Smooth muscle cell (in vitro differentiated cells): ENCODE results near the gene GRID1. TPM values are rescaled to one million over a fixed set of nuclear protein-coding genes. Genes with fewer than 3 reads are reported as not detected.

Source experiments
- DNase-seq: peaks from one replicate; lab custom pipeline; 2025; ENCODE audit not compliant: unreplicated experiment; lab: John Stamatoyannopoulos, UW
- H2AFZ ChIP-seq: fragments of 200-600 bp; sonication (generic); 2 replicates; pipeline ENCODE4 v1.6.0; 2016; ENCODE audit warnings: antibody characterized with exemption, low read depth, mild to moderate bottlenecking
- H3F3A ChIP-seq: fragments of 200-600 bp; sonication (generic); 2 replicates; pipeline ENCODE4 v1.6.0; 2017; ENCODE audit warnings: antibody characterized with exemption, low read depth
- H3K27ac ChIP-seq: fragments of 200-600 bp; sonication (generic); 2 replicates; pipeline ENCODE4 v1.5.1; 2016; ENCODE audit warnings: low read depth, mild to moderate bottlenecking
- H3K27me3 ChIP-seq: fragments of 200-600 bp; sonication (generic); 2 replicates; pipeline ENCODE4 v1.6.1; 2016; ENCODE audit warnings: low read depth, mild to moderate bottlenecking
- H3K36me3 ChIP-seq: fragments of 200-600 bp; sonication (generic); 2 replicates; pipeline ENCODE4 v1.5.1; 2016; ENCODE audit warnings: low read depth
- H3K4me1 ChIP-seq: fragments of 200-600 bp; sonication (generic); 2 replicates; pipeline ENCODE4 v1.5.1; 2016; ENCODE audit warnings: low read depth
- H3K4me2 ChIP-seq: fragments of 200-600 bp; sonication (generic); 2 replicates; pipeline ENCODE4 v1.6.0; 2016; ENCODE audit warnings: mild to moderate bottlenecking
- H3K4me3 ChIP-seq: fragments of 200-600 bp; sonication (generic); 2 replicates; pipeline ENCODE4 v1.5.1; 2016; ENCODE audit warnings: mild to moderate bottlenecking
- H3K79me2 ChIP-seq: fragments of 200-600 bp; sonication (generic); 2 replicates; pipeline ENCODE4 v1.6.0; 2016; ENCODE audit warnings: low read depth, mild to moderate bottlenecking
- H3K9ac ChIP-seq: fragments of 200-600 bp; sonication (generic); 2 replicates; pipeline ENCODE4 v1.6.0; 2016; ENCODE audit warnings: low read depth
- H3K9me3 ChIP-seq: fragments of 200-600 bp; sonication (generic); replicated peaks from 2 replicates; pipeline ENCODE4 v1.5.1; 2016; ENCODE audit warnings: low read depth
- H4K20me1 ChIP-seq: fragments of 200-600 bp; sonication (generic); 2 replicates; pipeline ENCODE4 v1.6.0; 2016; ENCODE audit warnings: low read depth
- CTCF ChIP-seq: fragments of 200-600 bp; sonication (generic); IDR thresholded peaks from 2 replicates; pipeline ENCODE4 v1.5.1; 2017; ENCODE audit warnings: borderline replicate concordance, mild to moderate bottlenecking, antibody characterized with exemption; ENCODE audit not compliant: insufficient read depth, poor library complexity, severe bottlenecking
- WGBS: methylation state at CpG from one replicate; pipeline ENCODE4 v1.1.7; 2016; ENCODE audit warnings: low lambda C conversion rate; 5-methylcytosine and 5-hydroxymethylcytosine counted together
- polyA plus RNA-seq: library from polyadenylated mRNA; unstranded; fragments of >200 nt; fragmentation: Nextera tagmentation; extraction: Ambion mirVana; gene quantifications from 2 replicates; pipeline ENCODE4 v1.2.1, GENCODE V29; 2016
- total RNA-seq: library from RNA; depleted of rRNA; stranded (reverse); fragments of >200 nt; gene quantifications from 2 replicates; pipeline ENCODE4 v1.2.3, GENCODE V29; 2014

GRID1 gene
- total and polyA plus RNA-seq, 2 experiments from 2014 or later = 4.4 to 7.4 TPM

DNA sequence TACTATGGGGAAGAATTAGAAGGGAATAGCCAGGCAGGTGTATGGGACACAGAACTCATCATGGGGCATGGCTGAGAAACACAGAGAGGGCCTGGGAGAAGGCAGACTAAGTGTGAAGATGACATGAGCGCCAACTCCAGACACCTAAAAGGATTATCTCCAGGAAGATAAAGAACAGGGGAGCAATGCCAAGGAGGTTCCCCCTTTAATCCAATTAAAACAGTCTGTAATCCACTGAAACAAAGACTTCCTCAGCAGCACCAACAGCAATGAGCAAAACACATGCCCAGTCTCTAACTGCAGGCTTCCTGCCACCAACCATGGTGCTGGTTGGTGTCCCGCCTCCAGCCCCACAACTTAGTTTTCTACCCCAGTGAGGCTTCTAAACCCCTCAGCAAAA, 108.9 kb downstream of the GRID1 start:
- Histone ChIP-seq H3K9ac (no peak overlapping the region), H3F3A (no peaks in the 10 kb centered on the region), H3K9me3 (no peaks in the 10 kb centered on the region), H3K36me3 (no peaks in the 10 kb centered on the region), H4K20me1 (peaks cover 23% of the 10 kb centered on the region), H3K4me3 (no peak overlapping the region), H3K27ac (no peak overlapping the region), H3K4me2 (no peak overlapping the region), H2AFZ (no peak overlapping the region), H3K4me1 (no peaks in the 10 kb centered on the region), H3K27me3 (no peaks in the 10 kb centered on the region), H3K79me2 (no peaks in the 10 kb centered on the region)
- DNase-seq = no peak
- WGBS = 97% methylated on average over 2 of the region's 2 CpGs
- TF ChIP-seq CTCF = no peak

- no peak overlapping the region for H3K27ac ChIP-seq
- no peaks in the 10 kb centered on the region for H3K27me3 ChIP-seq
- no peaks in the 10 kb centered on the region for H3F3A ChIP-seq
- no peak for DNase-seq
- H3K36me3 ChIP-seq = no peaks in the 10 kb centered on the region
- H3K4me1 ChIP-seq = no peaks in the 10 kb centered on the region
- TF ChIP-seq CTCF = no peak
- WGBS = 90% methylated on average over 4 of the region's 4 CpGs
- H3K9ac ChIP-seq = no peak overlapping the region
- peaks cover 23% of the 10 kb centered on the region for H4K20me1 ChIP-seq
- no peaks in the 10 kb centered on the region for H3K79me2 ChIP-seq
- no peak overlapping the region for H2AFZ ChIP-seq
- no peak overlapping the region for H3K4me3 ChIP-seq
- no peak overlapping the region for H3K4me2 ChIP-seq
- H3K9me3 ChIP-seq = no peaks in the 10 kb centered on the region
These were observed 109.8 kb downstream of the GRID1 start for GRCh38 chr10:86256690-86257315.

DNA sequence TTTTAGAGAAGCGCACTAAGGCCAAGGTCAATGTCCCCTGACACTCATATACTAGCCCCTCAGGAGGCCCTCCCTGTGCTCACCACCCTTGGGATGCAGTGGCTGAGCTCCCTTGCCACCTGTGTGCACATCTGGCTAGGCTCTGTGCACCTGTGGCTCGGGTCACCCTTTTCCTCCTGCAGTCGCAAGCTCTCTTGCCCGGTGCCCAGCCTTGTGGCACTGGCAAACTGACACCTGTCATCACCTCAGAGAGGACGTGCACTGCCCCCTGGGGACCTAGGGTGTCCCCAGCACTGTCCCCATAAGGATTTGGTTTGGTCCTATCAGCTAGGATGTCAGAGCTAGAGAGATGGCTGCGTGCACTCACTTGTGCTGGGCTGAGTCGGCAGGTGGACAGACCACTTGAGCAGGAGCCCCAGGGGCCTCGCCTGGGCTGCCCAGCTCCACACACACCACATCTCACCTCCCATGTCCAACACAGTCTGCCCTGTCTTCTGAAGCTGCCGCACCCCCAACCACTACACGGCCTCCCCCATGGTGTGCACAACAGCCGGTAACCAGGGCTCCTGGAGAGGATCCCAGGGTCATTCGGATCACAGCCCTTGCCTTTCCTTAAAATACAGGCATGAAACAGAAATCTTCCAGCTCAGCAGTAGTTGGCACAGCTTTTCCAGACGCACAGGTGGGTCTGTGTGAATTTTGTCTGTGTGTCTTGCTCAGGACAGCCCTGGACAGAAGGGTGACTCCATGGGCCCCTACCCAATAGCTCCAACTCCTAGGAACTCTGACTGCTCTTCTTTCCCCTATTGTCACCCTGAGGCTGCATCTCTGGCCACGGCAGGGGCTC, 111.0 kb downstream of the GRID1 start:
- 85% methylated on average over 13 of the region's 14 CpGs for WGBS
- DNase-seq = no peak
- Histone ChIP-seq H3K4me3 (no peak overlapping the region), H3K27ac (no peak overlapping the region), H3K4me2 (no peak overlapping the region), H3K79me2 (no peaks in the 10 kb centered on the region), H3K27me3 (no peaks in the 10 kb centered on the region), H3F3A (no peaks in the 10 kb centered on the region), H3K36me3 (no peaks in the 10 kb centered on the region), H3K4me1 (no peaks in the 10 kb centered on the region), H3K9me3 (no peaks in the 10 kb centered on the region), H2AFZ (no peak overlapping the region), H4K20me1 (peaks cover 23% of the 10 kb centered on the region), H3K9ac (no peak overlapping the region)
- no peak for TF ChIP-seq CTCF
